SU-DHL-6 (cell line): ENCODE data around the gene IRF2BPL.

Source experiments
- H2AFZ ChIP-seq: fragments of 200-600 bp; sonication (generic); 2 replicates; pipeline ENCODE4 v1.6.1; 2014; ENCODE audit warnings: low read depth, mild to moderate bottlenecking, moderate library complexity, mixed read lengths, antibody characterized with exemption, low read length; ENCODE audit not compliant: severe bottlenecking
- H3F3A ChIP-seq: fragments of 200-600 bp; shearing (Covaris generic); 2 replicates; pipeline ENCODE4 v1.6.0; 2016; ENCODE audit warnings: antibody characterized with exemption, mild to moderate bottlenecking; ENCODE audit not compliant: insufficient read depth
- H3K27ac ChIP-seq: fragments of 200-600 bp; sonication (generic); 2 replicates; pipeline ENCODE4 v1.5.1; 2016; ENCODE audit warnings: low read depth, mild to moderate bottlenecking, low read length, moderate library complexity, mixed read lengths
- H3K27me3 ChIP-seq: fragments of 200-600 bp; sonication (generic), shearing (Covaris generic); 2 replicates; pipeline ENCODE4 v1.6.0; 2014; ENCODE audit warnings: mild to moderate bottlenecking, low read length
- H3K36me3 ChIP-seq: fragments of 200-600 bp; sonication (generic); 2 replicates; pipeline ENCODE4 v1.6.1; 2014; ENCODE audit warnings: mild to moderate bottlenecking, low read length, mixed read lengths
- H3K4me2 ChIP-seq: fragments of 300-600, 200-600 bp; shearing (Covaris generic), sonication (generic); 2 replicates; pipeline ENCODE4 v1.6.0; 2014; ENCODE audit warnings: low read length, low read depth, mild to moderate bottlenecking; ENCODE audit not compliant: poor library complexity, severe bottlenecking
- H3K4me3 ChIP-seq: fragments of 200-600 bp; sonication (generic); 2 replicates; pipeline ENCODE4 v1.5.1; 2014; ENCODE audit warnings: antibody characterized with exemption, low read length, mild to moderate bottlenecking, mixed read lengths; ENCODE audit not compliant: insufficient read depth, poor library complexity, severe bottlenecking
- H3K79me2 ChIP-seq: fragments of 200-600 bp; sonication (generic); 2 replicates; pipeline ENCODE4 v1.6.1; 2014; ENCODE audit warnings: mild to moderate bottlenecking, low read length, moderate library complexity; ENCODE audit not compliant: insufficient read depth
- H3K9ac ChIP-seq: fragments of 200-600 bp; sonication (generic); 2 replicates; pipeline ENCODE4 v1.7.0; 2014; ENCODE audit warnings: mild to moderate bottlenecking, low read length
- H3K9me2 ChIP-seq: fragments of 200-600 bp; sonication (generic); replicated peaks from 2 replicates; pipeline ENCODE4 v1.6.1; 2014; ENCODE audit warnings: low read length; ENCODE audit not compliant: insufficient read depth
- H3K9me3 ChIP-seq: fragments of 200-600 bp; sonication (generic); 2 replicates; pipeline ENCODE4 v1.6.1; 2014; ENCODE audit warnings: low read length, mixed read lengths; ENCODE audit not compliant: insufficient read depth
- H4K20me1 ChIP-seq: fragments of 200-600 bp; sonication (generic); 2 replicates; pipeline ENCODE4 v1.6.1; 2014; ENCODE audit warnings: low read depth, mild to moderate bottlenecking, antibody characterized with exemption, low read length, moderate library complexity, mixed read lengths
- CTCF ChIP-seq: fragments of 200-600 bp; sonication (generic); IDR thresholded peaks from one replicate; pipeline ENCODE4 v1.5.1; 2017; ENCODE audit warnings: antibody characterized with exemption, mild to moderate bottlenecking, low read length, moderate library complexity; ENCODE audit not compliant: insufficient read depth, poor library complexity, severe bottlenecking
- EZH2phosphoT487 ChIP-seq: fragments of 200-600 bp; sonication (generic), shearing (Covaris generic); conservative IDR thresholded peaks from 2 replicates; pipeline ENCODE4 v1.6.1; 2018; ENCODE audit warnings: mild to moderate bottlenecking, antibody characterized with exemption, low read length, moderate library complexity, mixed read lengths

IRF2BPL gene

GRCh38 chr14:77032844-77033621 is 4.5 kb upstream of the IRF2BPL start:
- H3K27ac ChIP-seq, result peak overlapping the region; percentile 56; the same call in 1 of the 2 replicates
- H3K36me3 ChIP-seq, result no peaks in the 10 kb centered on the region
- peaks cover 31% of the 10 kb centered on the region for H3F3A ChIP-seq
- no peaks in the 10 kb centered on the region for H3K9me2 ChIP-seq
- peak overlapping the region; percentile 65 for H3K9ac ChIP-seq
- H3K27me3 ChIP-seq, result no peaks in the 10 kb centered on the region
- H3K4me2 ChIP-seq, result peak overlapping the region; percentile 77
- peak overlapping the region; percentile 55 for H3K4me3 ChIP-seq
- no peaks in the 10 kb centered on the region for H4K20me1 ChIP-seq
- H2AFZ ChIP-seq, result peak overlapping the region; percentile 74
- no peaks in the 10 kb centered on the region for H3K9me3 ChIP-seq
- TF ChIP-seq EZH2phosphoT487 (no peak), CTCF (no peak)
- H3K79me2 ChIP-seq, result no peaks in the 10 kb centered on the region

- no peaks in the 10 kb centered on the region for H3K36me3 ChIP-seq
- H3K4me2 ChIP-seq, result no peak overlapping the region
- H3K79me2 ChIP-seq, result no peaks in the 10 kb centered on the region
- H3F3A ChIP-seq, result peaks cover 31% of the 10 kb centered on the region
- no peaks in the 10 kb centered on the region for H3K9me3 ChIP-seq
- H3K9me2 ChIP-seq, result no peaks in the 10 kb centered on the region
- no peak overlapping the region for H3K27ac ChIP-seq
- H3K27me3 ChIP-seq, result no peaks in the 10 kb centered on the region
- no peaks in the 10 kb centered on the region for H4K20me1 ChIP-seq
- no peak overlapping the region for H3K4me3 ChIP-seq
- no peak overlapping the region for H2AFZ ChIP-seq
- TF ChIP-seq EZH2phosphoT487 (no peak), CTCF (no peak)
- no peak overlapping the region for H3K9ac ChIP-seq
These were observed 4.0 kb upstream of the IRF2BPL start for GRCh38 chr14:77032491-77032843.

- Histone ChIP-seq H3K9me2 (no peaks in the 10 kb centered on the region), H4K20me1 (no peaks in the 10 kb centered on the region), H3K4me2 (no peak overlapping the region), H3K27me3 (no peaks in the 10 kb centered on the region), H3K27ac (no peak overlapping the region), H3K36me3 (no peaks in the 10 kb centered on the region), H3F3A (peaks cover 31% of the 10 kb centered on the region), H3K4me3 (no peak overlapping the region), H3K9me3 (no peaks in the 10 kb centered on the region), H2AFZ (no peak overlapping the region), H3K9ac (no peak overlapping the region), H3K79me2 (no peaks in the 10 kb centered on the region)
- TF ChIP-seq CTCF, result no peak
- TF ChIP-seq EZH2phosphoT487, result no peak
These were observed 3.4 kb upstream of the IRF2BPL start for GRCh38 chr14:77031759-77032490.
